ENCODE results near the gene CLIP1. TPM values are rescaled to one million over a fixed set of nuclear protein-coding genes. Genes with fewer than 3 reads are reported as not detected.

Gene CLIP1
- total and polyA plus RNA-seq, 2 experiments from 2014 or later, result 29.6 to 46.3 TPM

DNA sequence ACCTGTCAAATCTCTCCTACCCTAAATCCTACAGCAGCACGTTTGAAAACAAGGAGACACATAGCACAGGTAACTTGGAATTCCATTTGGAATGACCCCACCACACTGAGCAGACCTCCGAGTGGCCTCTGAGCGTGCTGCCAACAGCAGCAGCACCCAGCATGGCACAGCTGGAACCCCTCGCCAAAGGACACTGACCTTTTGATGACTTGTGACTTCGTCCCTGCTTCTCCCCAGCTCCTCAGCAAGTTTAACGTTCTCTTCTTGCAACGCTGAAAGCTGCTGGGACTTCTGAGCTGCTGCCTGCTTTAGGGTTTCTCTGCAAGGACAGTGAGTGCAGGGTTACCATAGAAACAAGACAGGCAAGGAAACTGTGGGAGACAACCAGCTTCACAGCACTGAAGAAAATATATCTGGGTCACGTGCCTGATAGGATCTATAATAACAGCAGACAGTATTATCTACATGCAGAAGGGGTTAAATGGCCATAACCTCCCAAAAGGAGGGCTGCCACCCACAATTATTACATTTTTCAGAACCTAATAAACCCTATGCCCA is 112.8 kb downstream of the CLIP1 start:
- H3K36me3 ChIP-seq, result no peaks in the 10 kb centered on the region
- no peak overlapping the region for H3K27ac ChIP-seq
- H3K9me3 ChIP-seq (ENCODE audit: low read depth), result no peaks in the 10 kb centered on the region
- no peak overlapping the region for H3K4me3 ChIP-seq
- peaks cover 11% of the 10 kb centered on the region for H3K4me1 ChIP-seq (ENCODE audit: low read depth)
- H3K27me3 ChIP-seq, result no peaks in the 10 kb centered on the region
- DNase-seq (ENCODE audit: low read depth in 1 of 2, low spot score in 1 of 2), result no peak
- TF ChIP-seq, protein P1, sequence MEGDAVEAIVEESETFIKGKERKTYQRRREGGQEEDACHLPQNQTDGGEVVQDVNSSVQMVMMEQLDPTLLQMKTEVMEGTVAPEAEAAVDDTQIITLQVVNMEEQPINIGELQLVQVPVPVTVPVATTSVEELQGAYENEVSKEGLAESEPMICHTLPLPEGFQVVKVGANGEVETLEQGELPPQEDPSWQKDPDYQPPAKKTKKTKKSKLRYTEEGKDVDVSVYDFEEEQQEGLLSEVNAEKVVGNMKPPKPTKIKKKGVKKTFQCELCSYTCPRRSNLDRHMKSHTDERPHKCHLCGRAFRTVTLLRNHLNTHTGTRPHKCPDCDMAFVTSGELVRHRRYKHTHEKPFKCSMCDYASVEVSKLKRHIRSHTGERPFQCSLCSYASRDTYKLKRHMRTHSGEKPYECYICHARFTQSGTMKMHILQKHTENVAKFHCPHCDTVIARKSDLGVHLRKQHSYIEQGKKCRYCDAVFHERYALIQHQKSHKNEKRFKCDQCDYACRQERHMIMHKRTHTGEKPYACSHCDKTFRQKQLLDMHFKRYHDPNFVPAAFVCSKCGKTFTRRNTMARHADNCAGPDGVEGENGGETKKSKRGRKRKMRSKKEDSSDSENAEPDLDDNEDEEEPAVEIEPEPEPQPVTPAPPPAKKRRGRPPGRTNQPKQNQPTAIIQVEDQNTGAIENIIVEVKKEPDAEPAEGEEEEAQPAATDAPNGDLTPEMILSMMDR (IDR thresholded peaks at IDR 0.05; ENCODE audit: low read depth, low read length), result no peak

DNA sequence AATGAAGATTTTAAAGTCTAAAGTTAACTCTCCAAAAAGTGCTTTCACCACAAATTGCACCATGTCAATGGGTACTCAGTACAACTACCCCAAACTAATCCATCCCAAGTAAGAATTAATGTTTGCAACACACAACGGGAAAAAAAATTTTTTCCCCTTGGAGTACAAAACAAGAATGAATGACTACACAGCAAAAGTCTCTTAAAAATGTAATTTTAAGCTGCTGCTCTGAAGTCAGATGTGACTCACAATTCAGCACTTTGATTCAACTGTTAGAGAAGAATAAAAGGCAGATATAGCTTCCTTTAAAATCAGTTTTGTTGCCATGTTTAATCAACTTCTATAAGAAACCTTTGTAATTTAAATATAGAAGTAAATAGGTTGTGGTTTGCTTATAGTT is 113.7 kb downstream of the CLIP1 start:
- H3K4me3 ChIP-seq, result no peak overlapping the region
- peaks cover 11% of the 10 kb centered on the region for H3K4me1 ChIP-seq (ENCODE audit: low read depth)
- no peaks in the 10 kb centered on the region for H3K9me3 ChIP-seq (ENCODE audit: low read depth)
- TF ChIP-seq, protein P1 (IDR thresholded peaks at IDR 0.05; ENCODE audit: low read depth, low read length), result no peak
- no peaks in the 10 kb centered on the region for H3K36me3 ChIP-seq
- no peak for DNase-seq (ENCODE audit: low read depth in 1 of 2, low spot score in 1 of 2)
- no peak overlapping the region for H3K27ac ChIP-seq
- no peaks in the 10 kb centered on the region for H3K27me3 ChIP-seq

DNA sequence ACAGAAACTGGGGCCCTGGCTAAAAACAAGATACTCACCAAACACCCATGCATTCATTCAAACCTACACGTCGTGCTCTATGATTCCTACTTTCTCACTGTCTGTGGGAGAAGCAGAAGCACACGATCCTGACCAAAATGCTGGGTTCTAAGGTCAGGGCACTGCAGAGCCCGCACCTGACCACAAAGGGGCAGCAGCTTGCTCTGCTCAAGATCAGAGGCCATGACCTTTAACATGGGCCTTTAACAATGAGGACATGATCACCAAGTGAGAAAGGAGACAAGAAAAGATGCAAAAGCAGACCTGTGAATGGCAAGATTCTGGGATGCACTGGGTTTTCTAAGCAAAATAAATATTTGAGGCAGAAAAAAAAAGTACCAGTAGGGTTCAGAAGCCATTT is 116.1 kb downstream of the CLIP1 start:
- H3K36me3 ChIP-seq, result no peaks in the 10 kb centered on the region
- H3K4me3 ChIP-seq, result no peak overlapping the region
- H3K4me1 ChIP-seq (ENCODE audit: low read depth), result peaks cover 11% of the 10 kb centered on the region
- TF ChIP-seq, protein P1 (IDR thresholded peaks at IDR 0.05; ENCODE audit: low read depth, low read length), result no peak
- no peaks in the 10 kb centered on the region for H3K9me3 ChIP-seq (ENCODE audit: low read depth)
- no peak overlapping the region for H3K27ac ChIP-seq
- no peak for DNase-seq (ENCODE audit: low read depth in 1 of 2, low spot score in 1 of 2)
- no peaks in the 10 kb centered on the region for H3K27me3 ChIP-seq

DNA sequence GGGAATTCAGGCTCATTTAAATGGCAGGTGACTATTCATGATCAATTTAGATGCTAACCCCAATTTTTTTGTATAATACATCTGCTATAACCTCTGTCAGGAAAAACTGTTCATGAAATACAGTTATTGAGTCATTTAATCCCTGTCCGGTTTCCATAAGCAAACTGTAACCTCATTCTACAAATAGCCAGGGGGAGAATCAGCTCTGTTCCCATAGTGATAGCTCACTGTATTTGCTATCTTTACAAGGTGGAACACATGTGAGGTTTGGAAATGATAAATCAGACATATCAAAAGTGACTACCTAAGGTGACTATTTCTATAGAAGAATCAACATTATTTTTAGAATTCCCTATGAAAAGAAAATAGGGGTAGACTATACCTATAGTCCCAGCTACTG is 117.5 kb downstream of the CLIP1 start:
- peaks cover 11% of the 10 kb centered on the region for H3K4me1 ChIP-seq (ENCODE audit: low read depth)
- no peaks in the 10 kb centered on the region for H3K36me3 ChIP-seq
- TF ChIP-seq, protein P1 (IDR thresholded peaks at IDR 0.05; ENCODE audit: low read depth, low read length), result no peak
- H3K27ac ChIP-seq, result no peak overlapping the region
- no peak overlapping the region for H3K4me3 ChIP-seq
- no peak for DNase-seq (ENCODE audit: low read depth in 1 of 2, low spot score in 1 of 2)
- H3K9me3 ChIP-seq (ENCODE audit: low read depth), result no peaks in the 10 kb centered on the region
- no peaks in the 10 kb centered on the region for H3K27me3 ChIP-seq

DNA sequence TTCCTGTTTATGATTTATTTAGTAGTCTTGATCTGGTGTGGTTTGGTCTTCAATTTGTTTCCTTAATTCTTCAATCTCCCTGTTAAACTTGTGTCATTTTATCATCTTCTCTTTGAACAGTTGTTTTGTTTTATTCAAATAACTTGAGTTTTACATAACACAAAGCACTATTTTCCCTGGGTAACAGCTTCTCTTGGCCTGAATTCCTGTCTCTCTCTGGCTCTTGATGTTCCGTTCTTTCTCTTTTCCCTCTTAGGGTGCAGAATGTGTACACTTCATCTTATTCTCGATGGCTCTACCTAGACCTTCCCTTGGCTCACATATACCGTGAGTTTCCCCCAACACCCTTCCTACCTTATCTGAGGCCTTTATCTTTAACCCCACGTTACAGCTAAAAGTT is 119.4 kb downstream of the CLIP1 start:
- TF ChIP-seq, protein P1 (IDR thresholded peaks at IDR 0.05; ENCODE audit: low read depth, low read length), result no peak
- no peaks in the 10 kb centered on the region for H3K27me3 ChIP-seq
- no peaks in the 10 kb centered on the region for H3K36me3 ChIP-seq
- H3K27ac ChIP-seq, result no peak overlapping the region
- peaks cover 6% of the 10 kb centered on the region for H3K4me1 ChIP-seq (ENCODE audit: low read depth)
- DNase-seq (ENCODE audit: low read depth in 1 of 2, low spot score in 1 of 2), result no peak
- H3K4me3 ChIP-seq, result no peak overlapping the region
- H3K9me3 ChIP-seq (ENCODE audit: low read depth), result no peaks in the 10 kb centered on the region

All from cardiac muscle cell (in vitro differentiated cells and primary cell).